Measurements from ENCODE around the gene TMEM256. TPM values are rescaled to one million over a fixed set of nuclear protein-coding genes. Genes with fewer than 3 reads are reported as not detected.
A peak's percentile ranks its signal among the peaks of the same experiment; 100 is the strongest.

Gene TMEM256
- total and polyA plus RNA-seq, 9 of the 15 experiments (the other 6 are each of a cell fraction or from before 2014, with no cell fraction given) = 43.4 to 177 (median 68.5) TPM

DNA sequence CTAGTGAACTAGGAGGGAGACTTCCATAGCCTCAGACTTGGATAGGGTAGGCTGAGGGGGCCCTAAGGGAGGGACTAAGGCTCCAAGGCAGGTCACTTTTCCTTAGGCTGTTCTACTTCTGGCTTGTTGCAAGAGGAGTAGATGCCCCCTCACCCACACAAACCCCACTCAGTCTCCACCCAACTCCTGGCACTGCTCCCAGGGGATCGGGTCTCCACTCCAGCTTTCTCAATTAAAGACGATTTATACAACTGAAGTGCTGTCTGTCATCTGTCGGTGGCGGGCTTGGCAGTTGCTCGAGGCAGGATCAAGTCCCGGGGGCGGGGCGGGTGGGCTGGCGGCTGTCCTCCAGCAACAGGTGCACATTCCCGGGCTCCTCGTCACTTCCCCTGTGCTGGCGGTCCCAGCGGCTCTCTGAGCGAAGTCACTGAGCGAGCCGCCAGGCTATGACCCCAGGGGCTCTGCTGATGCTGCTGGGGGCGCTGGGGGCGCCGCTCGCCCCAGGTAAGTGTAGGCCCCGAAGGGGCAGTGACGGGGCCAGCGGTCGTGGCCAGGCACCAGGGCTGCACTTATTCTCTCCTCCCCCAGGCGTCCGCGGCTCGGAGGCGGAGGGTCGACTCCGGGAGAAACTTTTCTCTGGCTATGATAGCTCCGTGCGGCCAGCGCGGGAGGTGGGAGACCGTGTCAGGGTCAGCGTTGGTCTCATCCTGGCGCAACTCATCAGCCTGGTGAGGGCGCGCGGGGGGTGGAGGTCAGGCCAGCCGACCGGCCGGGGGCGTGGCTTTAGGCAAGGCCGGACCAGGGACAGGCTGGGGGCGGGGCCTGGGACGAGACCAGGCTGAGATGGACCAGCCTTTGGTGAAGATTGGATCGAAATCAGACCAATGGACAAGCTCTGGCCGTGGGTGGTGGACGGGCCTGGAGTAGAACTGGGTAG, 41.1 kb upstream of the TMEM256 start, which contains the start of gene CHRNB1 (continued):
- TF ChIP-seq, protein P1, sequence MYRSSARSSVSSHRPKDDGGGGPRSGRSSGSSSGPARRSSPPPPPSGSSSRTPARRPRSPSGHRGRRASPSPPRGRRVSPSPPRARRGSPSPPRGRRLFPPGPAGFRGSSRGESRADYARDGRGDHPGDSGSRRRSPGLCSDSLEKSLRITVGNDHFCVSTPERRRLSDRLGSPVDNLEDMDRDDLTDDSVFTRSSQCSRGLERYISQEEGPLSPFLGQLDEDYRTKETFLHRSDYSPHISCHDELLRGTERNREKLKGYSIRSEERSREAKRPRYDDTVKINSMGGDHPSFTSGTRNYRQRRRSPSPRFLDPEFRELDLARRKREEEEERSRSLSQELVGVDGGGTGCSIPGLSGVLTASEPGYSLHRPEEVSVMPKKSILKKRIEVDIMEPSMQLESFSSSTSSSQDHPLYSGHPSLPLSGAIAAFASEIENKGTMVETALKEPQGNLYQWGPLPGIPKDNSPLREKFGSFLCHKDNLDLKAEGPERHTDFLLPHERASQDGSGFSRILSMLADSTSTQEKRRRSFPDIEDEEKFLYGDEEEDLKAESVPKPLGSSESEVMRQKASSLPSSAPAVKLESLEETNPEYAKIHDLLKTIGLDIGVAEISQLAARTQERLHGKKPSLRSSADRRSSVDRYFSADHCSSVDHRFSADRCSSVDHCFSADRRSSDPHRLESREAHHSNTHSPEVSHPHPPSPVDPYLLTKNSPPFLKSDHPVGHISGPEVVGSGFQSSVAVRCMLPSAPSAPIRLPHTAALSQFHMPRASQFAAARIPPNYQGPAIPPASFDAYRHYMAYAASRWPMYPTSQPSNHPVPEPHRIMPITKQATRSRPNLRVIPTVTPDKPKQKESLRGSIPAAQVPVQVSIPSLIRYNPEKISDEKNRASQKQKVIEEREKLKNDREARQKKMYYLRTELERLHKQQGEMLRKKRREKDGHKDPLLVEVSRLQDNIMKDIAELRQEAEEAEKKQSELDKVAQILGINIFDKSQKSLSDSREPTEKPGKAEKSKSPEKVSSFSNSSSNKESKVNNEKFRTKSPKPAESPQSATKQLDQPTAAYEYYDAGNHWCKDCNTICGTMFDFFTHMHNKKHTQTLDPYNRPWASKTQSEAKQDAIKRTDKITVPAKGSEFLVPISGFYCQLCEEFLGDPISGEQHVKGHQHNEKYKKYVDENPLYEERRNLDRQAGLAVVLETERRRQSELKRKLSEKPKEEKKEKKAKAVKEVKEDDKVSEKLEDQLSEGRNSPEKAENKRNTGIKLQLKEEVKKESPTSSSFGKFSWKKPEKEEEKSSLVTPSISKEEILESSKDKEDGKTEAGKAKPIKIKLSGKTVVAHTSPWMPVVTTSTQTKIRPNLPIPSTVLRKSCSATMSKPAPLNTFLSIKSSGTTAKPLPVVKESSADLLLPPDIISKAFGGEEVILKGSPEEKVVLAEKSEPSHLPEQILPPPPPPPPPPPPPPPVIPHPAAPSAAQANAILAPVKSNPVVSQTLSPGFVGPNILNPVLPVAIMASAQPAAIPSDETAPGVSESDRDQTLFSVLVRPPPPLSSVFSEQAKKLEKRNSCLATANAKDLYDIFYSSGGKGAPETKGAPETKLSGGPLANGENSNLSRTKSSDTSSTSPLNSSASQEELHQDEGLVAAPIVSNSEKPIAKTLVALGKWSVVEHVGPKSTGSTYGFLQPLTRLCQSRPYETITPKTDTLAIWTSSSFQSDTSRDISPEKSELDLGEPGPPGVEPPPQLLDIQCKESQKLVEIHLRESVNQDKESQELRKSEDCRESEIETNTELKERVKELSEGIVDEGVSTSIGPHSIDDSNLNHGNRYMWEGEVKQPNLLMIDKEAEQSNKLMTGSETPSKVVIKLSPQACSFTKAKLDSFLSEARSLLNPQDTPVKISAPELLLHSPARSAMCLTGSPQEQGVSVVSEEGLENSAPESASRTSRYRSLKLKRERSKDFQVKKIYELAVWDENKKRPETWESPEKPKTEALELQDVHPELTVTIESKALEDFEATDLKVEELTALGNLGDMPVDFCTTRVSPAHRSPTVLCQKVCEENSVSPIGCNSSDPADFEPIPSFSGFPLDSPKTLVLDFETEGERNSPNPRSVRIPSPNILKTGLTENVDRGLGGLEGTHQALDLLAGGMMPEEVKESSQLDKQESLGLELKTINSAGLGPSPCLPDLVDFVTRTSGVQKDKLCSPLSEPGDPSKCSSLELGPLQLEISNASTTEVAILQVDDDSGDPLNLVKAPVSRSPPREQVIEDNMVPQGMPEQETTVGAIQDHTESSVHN (IDR thresholded peaks at IDR 0.05; ENCODE audit: borderline replicate concordance in 1 of 2, low read depth in 1 of 2) = no peak
- TF ChIP-seq RCOR1 (IDR thresholded peaks at IDR 0.05; ENCODE audit: borderline replicate concordance in 1 of 2, low read depth in 2 of 2, low read length in 2 of 2) (peak in 1 of 2 experiments; percentile 39; a peak in 1 of 4 replicates), SMARCA5 (IDR thresholded peaks at IDR 0.05) (no peak), ZNF12 (CRISPR knock-in tag; IDR thresholded peaks at IDR 0.05) (no peak), HMGN3 (IDR thresholded peaks at IDR 0.05; ENCODE audit: borderline replicate concordance, extremely low read depth, insufficient read length, low read depth, low read length) (peak; percentile 35), MTF1 (CRISPR knock-in tag; IDR thresholded peaks at IDR 0.05; ENCODE audit: borderline replicate concordance) (no peak), TAF9B (IDR thresholded peaks at IDR 0.05; ENCODE audit: partially characterized antibody) (no peak), HIVEP1 (CRISPR knock-in tag; IDR thresholded peaks at IDR 0.05) (no peak), NR2C2 (CRISPR knock-in tag; IDR thresholded peaks at IDR 0.05) (no peak), NR2C2 (tag; IDR thresholded peaks at IDR 0.05) (peak; percentile 78)
